KG1 (cell line): Measurements from ENCODE around the gene SNX7.

Experiments used
- DNase-seq: peaks from one replicate; lab custom pipeline; 2025; lab: John Stamatoyannopoulos, UW

The SNX7 gene

GRCh38 chr1:98697781-98698180 is 36.3 kb downstream of the SNX7 start:
- no peak for DNase-seq

GRCh38 chr1:98698625-98699024 is 37.1 kb downstream of the SNX7 start:
- no peak for DNase-seq

GRCh38 chr1:98700228-98700627 is 38.7 kb downstream of the SNX7 start:
- DNase-seq = no peak

GRCh38 chr1:98702976-98703375 is 41.5 kb downstream of the SNX7 start:
- no peak for DNase-seq

- no peak for DNase-seq
Measured at GRCh38 chr1:98704474-98704873, 43.0 kb downstream of the SNX7 start.

- DNase-seq = no peak
Measured at GRCh38 chr1:98704971-98705370, 43.5 kb downstream of the SNX7 start.

GRCh38 chr1:98705591-98705990 is 44.1 kb downstream of the SNX7 start:
- no peak for DNase-seq

- no peak for DNase-seq
Measured at GRCh38 chr1:98706173-98706843, 44.8 kb downstream of the SNX7 start.

- no peak for DNase-seq
Measured at GRCh38 chr1:98707556-98707955, 46.0 kb downstream of the SNX7 start.

- no peak for DNase-seq
Measured at GRCh38 chr1:98709906-98710305, 48.4 kb downstream of the SNX7 start.

GRCh38 chr1:98723574-98723973 is 62.1 kb downstream of the SNX7 start:
- no peak for DNase-seq

GRCh38 chr1:98732985-98733781 is 71.7 kb downstream of the SNX7 start:
- no peak for DNase-seq

- DNase-seq = no peak
Measured at GRCh38 chr1:98733782-98734112, 72.2 kb downstream of the SNX7 start.

GRCh38 chr1:98735756-98736155 is 74.2 kb downstream of the SNX7 start:
- no peak for DNase-seq

- DNase-seq = no peak
Measured at GRCh38 chr1:98737835-98738234, 76.3 kb downstream of the SNX7 start.

GRCh38 chr1:98739762-98740161 is 78.2 kb downstream of the SNX7 start:
- no peak for DNase-seq

- no peak for DNase-seq
Measured at GRCh38 chr1:98741164-98741563, 79.6 kb downstream of the SNX7 start.

GRCh38 chr1:98749152-98749756 is 87.7 kb downstream of the SNX7 start:
- DNase-seq = no peak

GRCh38 chr1:98754176-98754575 is 92.7 kb downstream of the SNX7 start:
- no peak for DNase-seq

- DNase-seq = no peak
Measured at GRCh38 chr1:98761219-98761865, 99.8 kb downstream of the SNX7 start.

- DNase-seq = no peak
Measured at GRCh38 chr1:98763488-98764150, 102.1 kb downstream of the SNX7 start.

GRCh38 chr1:98764485-98764884 is 103.0 kb downstream of the SNX7 start:
- DNase-seq = no peak
